HEK293T (cell line): ENCODE data around the gene ANKRD33B.

Source experiments
- CTCF ChIA-PET: fragments of 350-600 bp; formaldehyde crosslinking; extraction: SDS; loops from one replicate; lab custom pipeline; 2021; ENCODE audit warnings: antibody characterized with exemption, inconsistent platforms; lab: Yijun Ruan, JAX
- POLR2A ChIA-PET: fragments of 350-600 bp; formaldehyde crosslinking; extraction: SDS; loops from one replicate; lab custom pipeline; 2020; ENCODE audit warnings: antibody characterized with exemption, inconsistent platforms; lab: Yijun Ruan, JAX
- DNase-seq: peaks from one replicate; pipeline ENCODE4 v3.0.0; 2012; ENCODE audit warnings: mixed read lengths; ENCODE audit errors: extremely low spot score
- ARNT ChIP-seq: fragments of 450-650 bp; IDR thresholded peaks from 2 replicates; pipeline ENCODE4 v1.6.1; 2017; ENCODE audit warnings: mild to moderate bottlenecking
- BHLHE40 ChIP-seq: fragments of 450-650 bp; IDR thresholded peaks from 2 replicates; pipeline ENCODE4 v1.6.1; 2016; ENCODE audit warnings: mild to moderate bottlenecking, moderate library complexity, borderline replicate concordance
- CTBP1 ChIP-seq: fragments of 450-650 bp; IDR thresholded peaks from 2 replicates; pipeline ENCODE4 v1.6.1; 2016; ENCODE audit warnings: borderline replicate concordance
- ELF4 ChIP-seq: fragments of 450-650 bp; IDR thresholded peaks from 2 replicates; pipeline ENCODE4 v1.6.1; 2017; ENCODE audit warnings: antibody characterized with exemption
- FOXA1 ChIP-seq: fragments of 450-650 bp; IDR thresholded peaks from 2 replicates; pipeline ENCODE4 v1.6.1; 2016; ENCODE audit warnings: mild to moderate bottlenecking
- FOXK2 ChIP-seq: fragments of 450-650 bp; IDR thresholded peaks from 2 replicates; pipeline ENCODE4 v1.6.1; 2016; ENCODE audit warnings: mild to moderate bottlenecking
- FOXM1 ChIP-seq: fragments of 450-650 bp; IDR thresholded peaks from 2 replicates; pipeline ENCODE4 v1.6.1; 2017; ENCODE audit warnings: mild to moderate bottlenecking, borderline replicate concordance
- HDGF ChIP-seq: fragments of 450-650 bp; IDR thresholded peaks from 2 replicates; pipeline ENCODE4 v1.6.1; 2017; ENCODE audit warnings: antibody characterized with exemption, borderline replicate concordance
- L3MBTL2 ChIP-seq: fragments of 450-650 bp; conservative IDR thresholded peaks from 2 replicates; pipeline ENCODE4 v1.6.1; 2016; ENCODE audit warnings: mild to moderate bottlenecking
- LEF1 ChIP-seq: fragments of 450-650 bp; IDR thresholded peaks from 2 replicates; pipeline ENCODE4 v1.6.1; 2017; ENCODE audit warnings: mild to moderate bottlenecking, borderline replicate concordance
- NFRKB ChIP-seq: fragments of 450-650 bp; IDR thresholded peaks from 2 replicates; pipeline ENCODE4 v1.6.1; 2016; ENCODE audit warnings: mild to moderate bottlenecking, moderate library complexity
- PKNOX1 ChIP-seq: fragments of 450-650 bp; IDR thresholded peaks from 2 replicates; pipeline ENCODE4 v1.6.1; 2016
- SP1 ChIP-seq: fragments of 450-650 bp; IDR thresholded peaks from 2 replicates; pipeline ENCODE4 v1.6.1; 2017
- SUZ12 ChIP-seq: fragments of 450-650 bp; IDR thresholded peaks from 2 replicates; pipeline ENCODE4 v1.6.1; 2016; ENCODE audit warnings: mild to moderate bottlenecking
- TARDBP ChIP-seq: fragments of 450-650 bp; IDR thresholded peaks from 2 replicates; pipeline ENCODE4 v1.6.1; 2016
- ZNF384 ChIP-seq: fragments of 450-650 bp; IDR thresholded peaks from 2 replicates; pipeline ENCODE4 v1.6.1; 2016

ANKRD33B gene

DNA sequence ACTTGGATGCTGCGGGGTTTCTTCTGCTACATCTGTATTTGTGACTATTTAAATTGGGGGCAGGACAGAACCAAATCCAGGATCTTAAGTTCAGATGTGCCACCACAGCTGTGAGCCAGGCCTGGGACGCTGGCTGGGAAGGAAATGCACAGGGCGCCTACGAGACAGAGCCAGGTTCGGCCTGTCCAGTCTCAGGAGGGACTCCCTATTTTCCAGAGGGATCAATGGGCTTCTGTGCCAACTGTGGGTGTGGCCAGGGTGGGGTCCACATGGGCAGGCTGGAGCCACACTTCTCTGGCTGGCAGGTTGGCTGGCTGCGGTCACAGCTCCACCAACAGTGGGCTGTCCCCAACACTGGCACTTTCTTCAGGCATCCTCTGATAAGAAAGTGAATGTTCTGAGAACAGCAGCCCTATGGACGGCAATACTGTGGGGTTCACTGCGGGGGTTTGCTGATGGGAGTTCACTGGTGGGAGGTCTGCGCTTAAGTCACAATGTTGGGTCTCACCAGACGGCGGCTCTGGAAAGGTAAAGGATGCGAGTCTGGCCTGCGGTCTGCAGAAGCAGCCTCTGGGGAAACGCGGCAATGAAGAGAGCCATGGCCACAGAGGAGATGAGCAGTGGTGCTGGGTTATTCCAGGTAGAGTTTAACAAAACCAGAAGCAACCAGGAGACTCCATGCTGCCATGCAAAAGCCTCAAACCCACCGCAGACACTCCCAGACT lies 119.1 kb downstream of the ANKRD33B start:
- ChIA-PET POLR2A (no interaction called here), CTCF (no interaction called here)
- TF ChIP-seq ARNT (no peak), PKNOX1 (no peak), SP1 (no peak), BHLHE40 (no peak), ZNF384 (no peak), TARDBP (no peak), L3MBTL2 (no peak), FOXK2 (no peak), CTBP1 (no peak), FOXA1 (no peak), HDGF (no peak), ELF4 (no peak), LEF1 (no peak), NFRKB (no peak), SUZ12 (no peak), FOXM1 (no peak)
- no peak for DNase-seq

DNA sequence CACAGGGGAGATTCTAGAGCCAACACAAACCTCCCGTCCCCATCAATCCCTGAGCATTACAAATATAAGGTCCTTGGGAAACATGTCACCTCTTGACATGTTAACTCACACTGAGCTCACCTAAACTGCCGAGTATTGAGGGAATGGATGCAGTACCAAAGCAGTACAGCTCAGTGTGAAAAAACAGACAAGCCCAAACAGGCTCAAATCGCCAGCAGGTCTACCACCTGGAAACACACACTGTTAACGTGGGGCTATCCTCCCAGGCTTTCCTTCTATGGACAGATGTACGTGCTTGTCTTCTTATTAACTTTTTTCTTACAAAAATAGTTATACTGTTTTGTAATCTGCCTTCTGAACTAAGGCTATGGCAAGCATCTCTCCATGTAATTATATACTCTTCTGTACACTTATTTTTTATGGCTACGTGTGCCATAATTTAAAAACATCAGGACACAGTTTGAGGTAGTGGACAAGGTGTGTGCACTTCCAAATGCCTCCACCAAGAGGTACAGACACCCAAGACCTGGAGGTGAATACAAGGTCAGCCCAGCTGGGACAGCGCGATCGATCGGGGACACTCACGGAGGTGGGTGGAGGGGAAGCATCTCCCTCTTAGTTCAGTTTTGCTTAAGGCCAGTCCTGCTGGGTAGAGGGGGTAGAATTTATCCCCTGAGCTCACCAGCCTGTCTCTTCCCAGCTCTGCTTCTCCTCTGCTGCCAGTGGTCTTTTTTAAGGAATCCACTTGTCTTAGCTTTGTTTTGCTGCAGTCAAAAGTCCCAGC lies 120.6 kb downstream of the ANKRD33B start:
- no peak for DNase-seq
- ChIA-PET CTCF (interaction anchor here (0.8 kb wide), 1 partner anchor 57 kb away, joined by 3 read pairs; no protein-coding TSS in a partner anchor), POLR2A (no interaction called here)
- TF ChIP-seq NFRKB, result no peak
- no peak for TF ChIP-seq FOXA1

DNA sequence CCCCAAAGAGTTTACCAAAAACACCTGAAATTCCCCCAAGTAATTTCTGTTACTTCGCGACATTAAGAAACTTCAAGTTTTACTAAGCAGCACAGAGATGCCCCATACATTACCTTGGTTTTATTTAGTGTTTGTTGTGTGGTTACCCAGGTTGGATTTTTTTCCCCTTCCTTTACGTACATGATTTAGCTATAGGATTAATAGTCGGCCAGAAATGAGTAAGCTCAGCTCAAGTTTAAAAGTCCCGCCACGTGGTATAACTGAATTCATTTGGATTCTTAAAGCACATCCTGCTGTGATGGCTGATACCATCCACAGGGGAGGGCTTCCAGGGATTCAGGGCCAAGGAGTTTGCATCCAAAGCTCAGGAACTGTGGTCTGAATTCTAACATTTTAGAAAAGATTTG lies 121.2 kb downstream of the ANKRD33B start:
- ChIA-PET CTCF (interaction anchor here (1.3 kb wide), 1 partner anchor 17 kb away, joined by 4 read pairs; no protein-coding TSS in a partner anchor), POLR2A (no interaction called here)
- TF ChIP-seq FOXM1 (no peak), ARNT (no peak), NFRKB (no peak), SP1 (no peak), TARDBP (no peak), HDGF (no peak)
- no peak for DNase-seq

- DNase-seq, result no peak
- CTCF ChIA-PET, result no interaction called here
- POLR2A ChIA-PET, result no interaction called here
- no peak for TF ChIP-seq TARDBP
- TF ChIP-seq ARNT, result no peak
- TF ChIP-seq SUZ12, result no peak
- TF ChIP-seq LEF1, result no peak
- no peak for TF ChIP-seq BHLHE40
- TF ChIP-seq SP1, result no peak
- no peak for TF ChIP-seq PKNOX1
- TF ChIP-seq HDGF, result no peak
- no peak for TF ChIP-seq NFRKB
- TF ChIP-seq FOXA1, result no peak
- no peak for TF ChIP-seq CTBP1
- TF ChIP-seq FOXM1, result no peak
- no peak for TF ChIP-seq FOXK2
- no peak for TF ChIP-seq ELF4
- TF ChIP-seq L3MBTL2, result no peak
- TF ChIP-seq ZNF384, result no peak
Observed at GRCh38 chr5:10686890-10687289, 123.0 kb downstream of the ANKRD33B start.

DNA sequence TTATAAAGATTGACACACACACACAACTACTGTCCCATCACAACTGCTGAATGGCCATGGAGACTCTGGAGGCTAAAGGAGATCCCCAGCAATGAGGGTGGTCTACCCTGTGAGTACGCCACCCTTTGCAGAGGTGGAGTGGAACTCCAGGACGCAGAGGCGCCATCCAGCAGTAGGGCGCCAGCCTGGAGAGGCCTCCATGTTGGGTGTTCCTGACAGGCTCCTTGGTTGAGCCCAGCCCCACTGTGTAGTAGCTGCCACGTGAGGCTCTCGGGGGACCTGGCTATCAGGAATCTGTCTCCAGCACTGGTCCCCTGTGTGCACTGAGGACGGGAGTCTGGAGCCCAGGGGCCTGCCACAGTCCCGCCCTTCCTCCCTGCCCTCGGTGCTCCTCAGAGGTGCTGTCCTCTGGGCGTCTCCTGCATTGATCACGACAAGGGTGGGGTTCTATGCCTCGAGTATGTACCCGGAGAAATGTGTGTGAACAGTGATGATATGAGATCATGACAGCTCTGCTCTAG lies 124.8 kb downstream of the ANKRD33B start:
- no peak for DNase-seq
- TF ChIP-seq L3MBTL2 (no peak), LEF1 (no peak)
- CTCF ChIA-PET, result interaction anchor here (1.8 kb wide), 1 partner anchor 236 kb away, joined by 10 read pairs; no protein-coding TSS in a partner anchor
- POLR2A ChIA-PET, result no interaction called here

DNA sequence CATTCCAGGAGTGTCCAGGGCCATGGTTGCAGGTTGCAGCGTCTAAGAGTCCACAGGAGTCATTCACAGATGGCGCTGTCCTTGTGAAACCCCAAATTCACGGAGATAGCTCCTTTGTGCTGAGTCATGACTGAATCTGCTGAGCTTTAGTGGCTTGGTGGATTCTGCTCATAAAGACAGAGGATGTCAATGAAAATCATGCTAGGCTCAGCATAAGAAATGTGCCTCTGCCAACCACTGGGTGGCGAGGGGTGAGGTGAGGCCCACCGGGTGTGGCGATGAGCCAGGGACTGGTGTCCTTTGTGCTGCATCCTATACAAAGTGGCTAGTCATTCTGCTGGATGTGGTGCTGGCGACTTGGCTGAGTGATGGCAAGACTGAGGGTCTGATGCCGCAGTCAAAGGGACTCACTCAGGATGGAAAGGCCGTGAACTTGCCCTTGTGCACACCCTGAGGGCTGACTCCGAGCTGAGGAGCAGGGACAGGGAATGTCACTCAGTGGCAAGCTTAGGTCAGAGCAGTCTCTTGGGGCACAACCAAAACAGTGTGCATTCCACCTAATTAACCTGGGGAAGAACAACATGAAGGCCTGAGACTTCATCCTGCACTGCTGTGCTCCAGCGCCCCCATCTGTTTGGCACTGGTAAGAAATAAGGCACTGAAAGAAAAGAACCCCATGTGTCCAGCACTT lies 125.7 kb downstream of the ANKRD33B start:
- DNase-seq, result peak; percentile 31
- ChIA-PET CTCF (interaction anchor here (0.6 to 1.8 kb wide), 4 partner anchors 13 to 1258 kb away, joined by 3 to 10 read pairs (median 4); no protein-coding TSS in a partner anchor), POLR2A (interaction anchor here (1.2 kb wide), 1 partner anchor 10 kb away, joined by 3 read pairs; no protein-coding TSS in a partner anchor)
- TF ChIP-seq ZNF384 (no peak), PKNOX1 (no peak), NFRKB (no peak), ARNT (no peak), TARDBP (no peak), BHLHE40 (no peak), LEF1 (no peak), FOXM1 (no peak), ELF4 (no peak), SP1 (no peak), HDGF (no peak), SUZ12 (no peak), FOXA1 (no peak), FOXK2 (no peak), CTBP1 (no peak), L3MBTL2 (no peak)
